Brain microvascular endothelial cell (primary cell): ENCODE measurements around the gene CIAO2B.
A peak's percentile ranks its signal among the peaks of the same experiment; 100 is the strongest.

Experiments used
- DNase-seq: peaks from one replicate; pipeline ENCODE4 v3.0.0-alpha.2; 2020
- H3K27ac ChIP-seq: fragments of 250-450 bp; sonication (Bioruptor Pico); 2 replicates; pipeline ENCODE4 v1.5.1; 2020; ENCODE audit warnings: mild to moderate bottlenecking, moderate library complexity
- H3K27me3 ChIP-seq: fragments of 250-450 bp; sonication (Bioruptor Pico); replicated peaks from 2 replicates; pipeline ENCODE4 v1.5.1; 2020; ENCODE audit warnings: mild to moderate bottlenecking
- H3K36me3 ChIP-seq: fragments of 250-450 bp; sonication (Bioruptor Pico); replicated peaks from 2 replicates; pipeline ENCODE4 v1.5.1; 2020; ENCODE audit warnings: mild to moderate bottlenecking
- H3K4me3 ChIP-seq: 2 replicates; pipeline ENCODE4 v1.5.1; 2011; ENCODE audit warnings: low read depth, mild to moderate bottlenecking, control low read depth, low read length, moderate library complexity
- in situ Hi-C: cut with HindIII; loops from 2 replicates; pipeline ENCODE4 v1.10.0; 2017; ENCODE audit warnings: low sequenced_read_pairs, low pct_ligation_motif_present
- TF ChIP-seq, protein P1 (sequence below): IDR thresholded peaks from 2 replicates; pipeline ENCODE4 v1.5.1; 2011; ENCODE audit warnings: low read depth, mild to moderate bottlenecking, moderate library complexity, low read length, control low read depth, inconsistent platforms; ENCODE audit errors: missing control alignments

The CIAO2B gene

DNA sequence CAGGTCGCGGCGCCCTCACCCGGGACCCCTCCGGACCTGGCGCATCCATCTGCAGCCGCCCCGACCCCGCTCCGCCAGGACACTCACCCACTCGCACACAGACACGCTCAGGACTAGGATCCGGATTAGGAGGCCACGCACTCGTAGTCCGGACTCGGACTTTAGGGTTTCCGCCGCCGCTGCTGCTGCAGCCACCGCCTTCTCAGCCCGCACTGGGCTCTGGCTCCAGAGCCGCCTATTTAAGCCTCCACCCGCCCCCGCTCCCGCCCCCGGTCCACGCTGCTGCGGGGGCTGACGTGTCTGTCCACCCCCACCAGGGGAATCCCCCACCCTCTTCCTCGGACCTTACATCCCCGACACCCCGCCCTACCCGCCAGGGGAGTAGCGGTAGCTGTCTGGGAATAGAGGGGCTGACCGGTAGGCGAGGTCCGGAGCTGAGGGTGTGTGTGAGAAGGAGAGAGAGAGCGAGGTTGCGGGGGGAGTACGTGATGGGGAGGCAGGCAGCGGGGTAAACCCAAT, 8.8 kb downstream of the CIAO2B start, which contains the start of gene RRAD:
Gene RRAD (minus strand): TSS at position 214 of the 519 bp plus-strand sequence. CDS start 356 bp downstream, outside the sequence.
- in situ Hi-C loops: no loop called here
- Histone ChIP-seq H3K4me3 (peak within 1 kb of the TSS; percentile 39), H3K27me3 (peaks cover 10% of the 10 kb centered on the region), H3K36me3 (no peaks in the 10 kb centered on the region), H3K27ac (no peak within 1 kb of the TSS)
- peak; percentile 19 for DNase-seq
- TF ChIP-seq, protein P1, sequence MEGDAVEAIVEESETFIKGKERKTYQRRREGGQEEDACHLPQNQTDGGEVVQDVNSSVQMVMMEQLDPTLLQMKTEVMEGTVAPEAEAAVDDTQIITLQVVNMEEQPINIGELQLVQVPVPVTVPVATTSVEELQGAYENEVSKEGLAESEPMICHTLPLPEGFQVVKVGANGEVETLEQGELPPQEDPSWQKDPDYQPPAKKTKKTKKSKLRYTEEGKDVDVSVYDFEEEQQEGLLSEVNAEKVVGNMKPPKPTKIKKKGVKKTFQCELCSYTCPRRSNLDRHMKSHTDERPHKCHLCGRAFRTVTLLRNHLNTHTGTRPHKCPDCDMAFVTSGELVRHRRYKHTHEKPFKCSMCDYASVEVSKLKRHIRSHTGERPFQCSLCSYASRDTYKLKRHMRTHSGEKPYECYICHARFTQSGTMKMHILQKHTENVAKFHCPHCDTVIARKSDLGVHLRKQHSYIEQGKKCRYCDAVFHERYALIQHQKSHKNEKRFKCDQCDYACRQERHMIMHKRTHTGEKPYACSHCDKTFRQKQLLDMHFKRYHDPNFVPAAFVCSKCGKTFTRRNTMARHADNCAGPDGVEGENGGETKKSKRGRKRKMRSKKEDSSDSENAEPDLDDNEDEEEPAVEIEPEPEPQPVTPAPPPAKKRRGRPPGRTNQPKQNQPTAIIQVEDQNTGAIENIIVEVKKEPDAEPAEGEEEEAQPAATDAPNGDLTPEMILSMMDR: no peak

DNA sequence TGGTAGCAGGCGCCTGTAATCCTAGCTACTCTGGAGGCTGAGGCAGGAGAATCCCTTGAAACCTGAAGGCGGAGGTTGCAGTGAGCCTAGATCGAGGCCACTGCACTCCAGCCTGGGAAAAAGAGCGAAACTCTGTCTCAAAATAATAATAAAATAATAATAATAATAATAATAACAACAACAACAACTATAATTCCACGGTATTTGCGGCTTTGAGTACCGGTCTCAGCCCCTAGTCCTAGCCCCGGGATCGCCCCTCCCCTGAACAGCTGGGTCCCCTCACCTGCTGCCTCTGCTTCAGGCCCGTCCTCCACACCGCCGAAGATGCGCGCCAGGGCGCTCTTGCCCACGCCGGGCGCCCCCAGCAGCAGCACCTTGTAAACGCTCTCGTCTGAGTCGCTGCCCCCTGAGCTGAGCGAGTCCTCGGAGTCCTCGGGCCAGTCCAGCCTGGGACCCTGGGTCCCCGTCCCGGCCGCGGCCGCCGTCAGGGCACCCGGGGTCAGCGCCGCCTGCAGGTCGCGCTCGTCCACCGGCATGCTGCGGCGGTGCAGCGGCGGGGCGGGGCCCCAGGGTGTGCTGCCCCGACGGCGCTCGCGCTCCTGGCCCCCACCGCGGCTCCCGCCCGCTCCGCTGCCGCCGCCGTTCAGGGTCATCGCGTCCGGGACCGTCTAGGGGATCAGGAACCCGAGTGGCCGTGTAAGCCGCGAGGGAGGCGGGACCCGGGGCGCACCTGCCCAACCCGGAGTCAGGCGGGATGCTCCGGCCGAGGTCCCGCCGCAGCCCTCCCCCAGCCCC, 9.5 kb downstream of the CIAO2B start:
- Histone ChIP-seq H3K36me3 (no peaks in the 10 kb centered on the region), H3K27ac (no peak overlapping the region), H3K27me3 (peaks cover 10% of the 10 kb centered on the region), H3K4me3 (peak overlapping the region; percentile 39)
- TF ChIP-seq, protein P1: no peak
- no peak for DNase-seq
- in situ Hi-C loops: no loop called here

DNA sequence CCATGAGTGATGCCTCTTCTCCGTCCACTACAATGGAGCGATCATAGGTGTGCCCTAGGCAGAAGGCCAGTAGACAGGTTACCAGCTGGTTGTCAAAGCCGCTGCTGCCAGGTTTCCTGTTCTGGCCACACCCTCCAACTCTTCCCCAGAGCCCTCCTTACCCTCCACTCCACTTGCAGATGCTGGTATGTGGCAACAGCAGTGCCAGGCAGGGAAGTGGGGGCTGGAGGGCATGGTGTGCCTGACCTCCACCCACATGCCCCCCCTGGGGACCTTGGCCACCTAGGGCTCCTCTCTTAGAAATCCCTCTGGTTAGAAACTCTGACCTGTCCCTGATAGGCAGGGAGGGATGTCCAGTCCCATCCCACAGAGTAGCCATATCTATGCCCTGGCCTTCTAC, 10.3 kb downstream of the CIAO2B start:
- Histone ChIP-seq H3K36me3 (no peaks in the 10 kb centered on the region), H3K27ac (no peak overlapping the region), H3K4me3 (no peak overlapping the region), H3K27me3 (peaks cover 15% of the 10 kb centered on the region)
- no peak for DNase-seq
- in situ Hi-C loops: no loop called here
- TF ChIP-seq, protein P1: no peak

DNA sequence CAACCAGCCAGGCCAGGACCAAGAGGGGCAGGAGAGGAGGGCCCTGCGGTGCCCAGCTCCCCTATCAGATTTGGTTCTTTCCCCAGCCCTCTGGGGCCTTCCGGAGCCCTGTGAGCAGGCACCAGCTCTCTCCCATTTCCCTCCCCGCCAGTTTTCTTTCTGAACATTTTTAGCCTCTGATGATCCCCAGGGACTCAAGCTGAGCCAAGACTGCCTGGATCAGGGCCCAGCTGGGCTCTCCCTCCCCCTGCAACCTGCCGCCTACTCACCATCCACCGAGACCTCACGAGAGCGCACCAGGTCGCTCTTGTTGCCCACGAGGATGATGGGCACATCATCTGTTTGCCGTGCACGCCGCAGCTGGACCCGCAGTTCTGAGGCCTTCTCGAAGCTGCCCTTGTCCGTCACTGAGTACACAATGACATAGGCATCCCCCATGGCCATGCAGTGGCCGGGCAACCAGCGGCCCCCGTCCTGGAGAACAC, 10.9 kb downstream of the CIAO2B start:
- Histone ChIP-seq H3K4me3 (no peak overlapping the region), H3K27ac (no peak overlapping the region), H3K36me3 (no peaks in the 10 kb centered on the region), H3K27me3 (peaks cover 15% of the 10 kb centered on the region)
- DNase-seq: peak; percentile 56
- TF ChIP-seq, protein P1: no peak
- in situ Hi-C loops: no loop called here

DNA sequence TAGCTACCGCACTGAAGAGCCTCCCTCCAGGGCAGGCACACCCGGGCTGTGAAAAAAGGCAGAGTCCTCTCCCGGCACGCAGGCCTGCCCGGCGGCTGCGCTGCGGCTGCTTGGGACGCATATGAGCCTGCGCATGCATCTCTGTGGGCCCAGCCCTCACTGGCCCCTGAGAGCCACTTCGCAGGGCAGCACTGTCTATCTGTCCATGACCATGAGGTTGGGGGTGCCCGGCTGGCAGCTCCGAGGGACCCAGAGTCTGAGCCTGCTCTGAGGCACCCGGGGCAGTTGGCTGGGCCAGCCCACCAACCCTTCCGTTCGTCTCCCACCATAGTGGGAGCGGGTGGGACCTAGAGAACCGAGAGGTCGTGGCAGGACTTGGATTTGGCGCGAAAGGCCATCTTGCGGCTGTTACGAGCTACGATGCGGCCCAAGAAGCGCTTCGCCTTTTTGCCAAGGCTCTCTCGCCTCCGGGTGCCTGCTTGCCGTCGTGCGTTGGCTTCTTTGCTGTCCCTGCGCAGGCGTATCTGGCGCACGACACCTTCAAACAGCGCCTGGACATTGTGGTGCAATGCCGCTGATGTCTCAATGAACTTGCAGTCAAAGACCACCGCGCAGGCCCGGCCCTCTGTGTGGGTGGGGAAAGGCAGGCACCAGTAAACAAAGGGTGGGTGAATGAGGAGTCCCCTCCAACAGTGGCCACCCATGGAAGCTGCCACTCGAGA, 12.3 kb downstream of the CIAO2B start:
- in situ Hi-C loops: no loop called here
- no peaks in the 10 kb centered on the region for H3K36me3 ChIP-seq
- H3K4me3 ChIP-seq: no peak overlapping the region
- TF ChIP-seq, protein P1: no peak
- no peak for DNase-seq
- peaks cover 15% of the 10 kb centered on the region for H3K27me3 ChIP-seq
- no peak overlapping the region for H3K27ac ChIP-seq
